ENCODE measurements around the gene APC2. TPM values are rescaled to one million over a fixed set of nuclear protein-coding genes. Genes with fewer than 3 reads are reported as not detected.

The APC2 gene
- polyA plus RNA-seq, 1 donor (not counting 4 experiments of a cell fraction or from before 2014, with no cell fraction given) = 0.01 TPM

DNA sequence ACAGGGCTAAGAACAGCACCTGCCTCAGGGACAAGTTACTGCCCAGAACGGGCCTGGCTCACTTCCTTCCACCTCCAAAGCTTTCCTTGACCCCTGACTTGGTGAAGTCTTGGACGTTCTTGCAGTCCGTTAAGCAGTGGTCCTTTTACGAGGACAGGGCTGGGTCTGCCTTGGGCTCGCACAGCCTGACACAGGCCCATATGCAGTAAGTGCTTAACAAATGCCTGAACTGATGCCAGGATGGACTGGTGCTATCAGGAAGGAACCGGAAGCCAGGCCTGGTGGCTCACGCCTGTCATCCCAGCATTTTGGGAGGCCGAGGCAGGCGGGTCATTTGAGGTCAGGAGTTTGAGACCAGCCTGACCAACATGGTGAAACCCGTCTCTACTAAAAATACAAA, 72.1 kb downstream of the APC2 start:
- no peaks in the 10 kb centered on the region for H3K9me3 ChIP-seq (ENCODE audit: control insufficient read depth, low read depth, low read length)
- DNase-seq (ENCODE audit: low read depth, low spot score) (no peak), FAIRE-seq (no peak)
- H3K4me1 ChIP-seq (ENCODE audit: control insufficient read depth, extremely low read depth, insufficient read depth, low read length) = no peaks in the 10 kb centered on the region
- H4K20me1 ChIP-seq (ENCODE audit: control insufficient read depth, extremely low read depth, insufficient read depth, low read length) = peaks cover 2% of the 10 kb centered on the region
- dilution Hi-C loops (cut with MboI; ENCODE audit: extremely low pct_ligation_motif_present, low sequenced_read_pairs) = no loop called here
- peaks cover 37% of the 10 kb centered on the region for H3K27me3 ChIP-seq (ENCODE audit: control insufficient read depth, extremely low read depth, insufficient read depth, low read length)
- no peaks in the 10 kb centered on the region for H3K36me3 ChIP-seq (ENCODE audit: control insufficient read depth in 2 of 2, extremely low read depth in 1 of 2, insufficient read depth in 2 of 2, low read length in 2 of 2)
- TF ChIP-seq, protein P1, sequence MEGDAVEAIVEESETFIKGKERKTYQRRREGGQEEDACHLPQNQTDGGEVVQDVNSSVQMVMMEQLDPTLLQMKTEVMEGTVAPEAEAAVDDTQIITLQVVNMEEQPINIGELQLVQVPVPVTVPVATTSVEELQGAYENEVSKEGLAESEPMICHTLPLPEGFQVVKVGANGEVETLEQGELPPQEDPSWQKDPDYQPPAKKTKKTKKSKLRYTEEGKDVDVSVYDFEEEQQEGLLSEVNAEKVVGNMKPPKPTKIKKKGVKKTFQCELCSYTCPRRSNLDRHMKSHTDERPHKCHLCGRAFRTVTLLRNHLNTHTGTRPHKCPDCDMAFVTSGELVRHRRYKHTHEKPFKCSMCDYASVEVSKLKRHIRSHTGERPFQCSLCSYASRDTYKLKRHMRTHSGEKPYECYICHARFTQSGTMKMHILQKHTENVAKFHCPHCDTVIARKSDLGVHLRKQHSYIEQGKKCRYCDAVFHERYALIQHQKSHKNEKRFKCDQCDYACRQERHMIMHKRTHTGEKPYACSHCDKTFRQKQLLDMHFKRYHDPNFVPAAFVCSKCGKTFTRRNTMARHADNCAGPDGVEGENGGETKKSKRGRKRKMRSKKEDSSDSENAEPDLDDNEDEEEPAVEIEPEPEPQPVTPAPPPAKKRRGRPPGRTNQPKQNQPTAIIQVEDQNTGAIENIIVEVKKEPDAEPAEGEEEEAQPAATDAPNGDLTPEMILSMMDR (optimal IDR thresholded peaks at IDR 0.05 in 1 of 3, IDR thresholded peaks at IDR 0.05 in 1 of 3, conservative IDR thresholded peaks at IDR 0.05 in 1 of 3; ENCODE audit: extremely low read depth in 1 of 3, insufficient read depth in 2 of 3, low read length in 3 of 3) = no peak
- TF ChIP-seq EZH2 (IDR thresholded peaks at IDR 0.05; ENCODE audit: low read length) = no peak
- no peaks in the 10 kb centered on the region for H3K79me2 ChIP-seq (ENCODE audit: control insufficient read depth, insufficient read depth, low read length)
- no peak overlapping the region for H2AFZ ChIP-seq (ENCODE audit: control insufficient read depth, low read length)
- no peak overlapping the region for H3K9ac ChIP-seq (ENCODE audit: control insufficient read depth, extremely low read depth, insufficient read depth, low read length)
- H3K9me1 ChIP-seq (ENCODE audit: control insufficient read depth, extremely low read depth, insufficient read depth, low read length) = no peaks in the 10 kb centered on the region
- no peak overlapping the region for H3K4me2 ChIP-seq (ENCODE audit: control insufficient read depth, extremely low read depth, insufficient read depth, low read depth, low read length)
- no peak overlapping the region for H3K27ac ChIP-seq (ENCODE audit: control insufficient read depth, insufficient read depth, low read length)
- H3K4me3 ChIP-seq (ENCODE audit: control insufficient read depth in 2 of 3, extremely low read depth in 1 of 3, insufficient read depth in 2 of 3, low read depth in 1 of 3, low read length in 3 of 3) = no peak overlapping the region

DNA sequence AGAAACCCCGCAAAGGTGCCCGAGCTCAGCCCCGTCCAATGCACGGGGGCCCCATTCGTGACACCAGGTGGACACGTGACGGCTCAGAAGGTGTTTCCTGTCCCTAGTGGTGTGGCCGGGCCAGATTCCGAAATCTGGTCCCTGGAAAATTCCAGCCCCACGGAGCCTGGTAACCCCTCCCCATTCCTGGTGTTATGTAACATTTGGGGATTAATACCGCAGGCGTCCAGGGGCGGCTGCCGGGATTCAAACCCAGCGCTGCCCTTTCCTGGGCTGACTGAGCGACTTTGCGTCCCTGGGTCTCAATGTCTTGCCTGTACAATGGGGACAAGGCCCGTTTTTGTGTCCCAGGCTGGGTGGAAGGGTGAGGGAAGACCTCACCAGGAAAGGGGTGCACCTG, 72.9 kb downstream of the APC2 start:
- Histone ChIP-seq H3K4me1 (ENCODE audit: control insufficient read depth, extremely low read depth, insufficient read depth, low read length) (no peaks in the 10 kb centered on the region), H3K9me1 (ENCODE audit: control insufficient read depth, extremely low read depth, insufficient read depth, low read length) (no peaks in the 10 kb centered on the region), H3K79me2 (ENCODE audit: control insufficient read depth, insufficient read depth, low read length) (no peaks in the 10 kb centered on the region), H3K36me3 (ENCODE audit: control insufficient read depth in 2 of 2, extremely low read depth in 1 of 2, insufficient read depth in 2 of 2, low read length in 2 of 2) (no peaks in the 10 kb centered on the region), H3K4me3 (ENCODE audit: control insufficient read depth in 2 of 3, extremely low read depth in 1 of 3, insufficient read depth in 2 of 3, low read depth in 1 of 3, low read length in 3 of 3) (no peak overlapping the region), H4K20me1 (ENCODE audit: control insufficient read depth, extremely low read depth, insufficient read depth, low read length) (peaks cover 2% of the 10 kb centered on the region), H3K9me3 (ENCODE audit: control insufficient read depth, low read depth, low read length) (no peaks in the 10 kb centered on the region), H3K4me2 (ENCODE audit: control insufficient read depth, extremely low read depth, insufficient read depth, low read depth, low read length) (no peak overlapping the region), H3K27me3 (ENCODE audit: control insufficient read depth, extremely low read depth, insufficient read depth, low read length) (peaks cover 37% of the 10 kb centered on the region), H2AFZ (ENCODE audit: control insufficient read depth, low read length) (no peak overlapping the region), H3K27ac (ENCODE audit: control insufficient read depth, insufficient read depth, low read length) (no peak overlapping the region), H3K9ac (ENCODE audit: control insufficient read depth, extremely low read depth, insufficient read depth, low read length) (no peak overlapping the region)
- no peak for DNase-seq (ENCODE audit: low read depth, low spot score)
- TF ChIP-seq, protein P1 (optimal IDR thresholded peaks at IDR 0.05 in 1 of 3, IDR thresholded peaks at IDR 0.05 in 1 of 3, conservative IDR thresholded peaks at IDR 0.05 in 1 of 3; ENCODE audit: extremely low read depth in 1 of 3, insufficient read depth in 2 of 3, low read length in 3 of 3) = no peak
- TF ChIP-seq EZH2 (IDR thresholded peaks at IDR 0.05; ENCODE audit: low read length) = no peak
- dilution Hi-C loops (cut with MboI; ENCODE audit: extremely low pct_ligation_motif_present, low sequenced_read_pairs) = no loop called here
- no peak for FAIRE-seq

Other genes with a start within 250 kb of the APC2 start
- 24.6 to 31.4 TPM (median 28.1 TPM) in 3 replicates for gene STK11, start 244.3 kb upstream of the APC2 start, polyA plus RNA-seq
- 0.93 to 2.8 TPM (median 1.2 TPM) in 3 replicates for gene CBARP, start 212.1 kb upstream of the APC2 start, polyA plus RNA-seq
- 51.3 to 95.4 TPM (median 80.0 TPM) in 3 replicates for gene ATP5F1D, start 208.4 kb upstream of the APC2 start, polyA plus RNA-seq
- 4.7 to 14.1 TPM (median 6.8 TPM) in 3 replicates for gene MIDN, start 201.5 kb upstream of the APC2 start, polyA plus RNA-seq
- gene CIRBP, start 180.8 kb upstream of the APC2 start, polyA plus RNA-seq = 97.5 to 164 TPM (median 113 TPM) in 3 replicates
- gene FAM174C, start 174.6 kb upstream of the APC2 start, polyA plus RNA-seq = 18.5 to 30.1 TPM (median 27.6 TPM) in 3 replicates
- not detected in 3 replicates for gene EFNA2, start 164.2 kb upstream of the APC2 start, polyA plus RNA-seq
- gene NDUFS7, start 66.2 kb upstream of the APC2 start, polyA plus RNA-seq = 23.2 to 52.1 TPM (median 41.3 TPM) in 3 replicates
- 5.7 to 15.6 TPM (median 7.6 TPM) in 3 replicates for gene GAMT, start 48.6 kb upstream of the APC2 start, polyA plus RNA-seq
- 56.4 to 99.2 TPM (median 71.6 TPM) in 3 replicates for gene DAZAP1, start 42.5 kb upstream of the APC2 start, polyA plus RNA-seq
- gene RPS15, start 11.7 kb upstream of the APC2 start, polyA plus RNA-seq = 795 to 1,391 TPM (median 803 TPM) in 3 replicates
- gene C19orf25, start 29.1 kb downstream of the APC2 start, polyA plus RNA-seq = 11.2 to 24.9 TPM (median 13.8 TPM) in 3 replicates
- gene PCSK4, start 40.2 kb downstream of the APC2 start, polyA plus RNA-seq = 0.25 to 1.2 TPM (median 0.27 TPM) in 3 replicates
- 1.2 to 1.3 TPM (median 1.2 TPM) in 3 replicates for gene REEP6, start 41.1 kb downstream of the APC2 start, polyA plus RNA-seq
- gene ADAMTSL5, start 62.9 kb downstream of the APC2 start, polyA plus RNA-seq = 4.2 to 8.5 TPM (median 5.7 TPM) in 3 replicates
- 0.05 to 0.26 TPM (median 0.06 TPM) in 3 replicates for gene PLK5, start 74.0 kb downstream of the APC2 start, polyA plus RNA-seq
- 3.9 to 6.3 TPM (median 5.9 TPM) in 3 replicates for gene MEX3D, start 118.2 kb downstream of the APC2 start, polyA plus RNA-seq
- 16.6 to 27.4 TPM (median 21.9 TPM) in 3 replicates for gene MBD3, start 142.7 kb downstream of the APC2 start, polyA plus RNA-seq
- gene UQCR11, start 155.3 kb downstream of the APC2 start, polyA plus RNA-seq = 136 to 468 TPM (median 327 TPM) in 3 replicates
- gene TCF3, start 202.5 kb downstream of the APC2 start, polyA plus RNA-seq = 40.0 to 59.0 TPM (median 44.4 TPM) in 3 replicates